Gastroesophageal sphincter (tissue), 3 donors: ENCODE measurements around the gene TOX2.

Experiments used
- EP300 ChIP-seq: sonication (generic); formaldehyde crosslinking; IDR thresholded peaks from one replicate; pipeline ENCODE4 v1.6.1; 2017; ENCODE audit warnings: antibody characterized with exemption, mild to moderate bottlenecking
- TF ChIP-seq, protein P1 (sequence below), 4 experiments: fragments of 200-600 bp in 2 of 4; fragments of 450-650 bp in 2 of 4; sonication (generic) in 1 of 4; IDR thresholded peaks; one replicate each; pipeline ENCODE4 v1.5.1; 2017 to 2019; ENCODE audit warnings: antibody characterized with exemption in 4 of 4, mild to moderate bottlenecking in 2 of 4, moderate library complexity in 2 of 4

- TF ChIP-seq, protein P1, sequence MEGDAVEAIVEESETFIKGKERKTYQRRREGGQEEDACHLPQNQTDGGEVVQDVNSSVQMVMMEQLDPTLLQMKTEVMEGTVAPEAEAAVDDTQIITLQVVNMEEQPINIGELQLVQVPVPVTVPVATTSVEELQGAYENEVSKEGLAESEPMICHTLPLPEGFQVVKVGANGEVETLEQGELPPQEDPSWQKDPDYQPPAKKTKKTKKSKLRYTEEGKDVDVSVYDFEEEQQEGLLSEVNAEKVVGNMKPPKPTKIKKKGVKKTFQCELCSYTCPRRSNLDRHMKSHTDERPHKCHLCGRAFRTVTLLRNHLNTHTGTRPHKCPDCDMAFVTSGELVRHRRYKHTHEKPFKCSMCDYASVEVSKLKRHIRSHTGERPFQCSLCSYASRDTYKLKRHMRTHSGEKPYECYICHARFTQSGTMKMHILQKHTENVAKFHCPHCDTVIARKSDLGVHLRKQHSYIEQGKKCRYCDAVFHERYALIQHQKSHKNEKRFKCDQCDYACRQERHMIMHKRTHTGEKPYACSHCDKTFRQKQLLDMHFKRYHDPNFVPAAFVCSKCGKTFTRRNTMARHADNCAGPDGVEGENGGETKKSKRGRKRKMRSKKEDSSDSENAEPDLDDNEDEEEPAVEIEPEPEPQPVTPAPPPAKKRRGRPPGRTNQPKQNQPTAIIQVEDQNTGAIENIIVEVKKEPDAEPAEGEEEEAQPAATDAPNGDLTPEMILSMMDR (IDR thresholded peaks at IDR 0.05), result no peak
- TF ChIP-seq EP300, result no peak
Observed at GRCh38 chr20:44024820-44025580, 110.3 kb downstream of the TOX2 start.
